Measurements from ENCODE around the gene PTGDR2.

DNA sequence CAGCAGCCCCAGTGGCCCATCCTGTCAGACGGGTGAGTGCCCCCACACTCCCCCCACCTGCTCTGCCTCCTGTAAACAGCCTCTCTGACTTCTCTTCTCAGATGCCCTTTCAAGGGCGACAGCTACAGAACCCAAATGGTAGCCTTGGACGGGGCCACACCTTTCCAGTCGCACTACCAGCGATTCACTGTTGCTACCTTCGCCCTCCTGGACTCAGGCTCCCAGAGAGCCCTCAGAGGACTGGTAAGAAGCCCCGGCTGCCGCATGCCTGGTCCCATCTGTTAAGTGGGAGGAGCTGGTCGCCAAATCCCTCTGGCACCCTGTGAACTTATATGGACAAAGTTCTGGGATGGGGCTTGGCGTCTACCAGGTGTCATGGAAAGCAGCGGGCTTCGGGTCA, 17.8 kb upstream of the PTGDR2 start:
- TF ChIP-seq, protein P1, sequence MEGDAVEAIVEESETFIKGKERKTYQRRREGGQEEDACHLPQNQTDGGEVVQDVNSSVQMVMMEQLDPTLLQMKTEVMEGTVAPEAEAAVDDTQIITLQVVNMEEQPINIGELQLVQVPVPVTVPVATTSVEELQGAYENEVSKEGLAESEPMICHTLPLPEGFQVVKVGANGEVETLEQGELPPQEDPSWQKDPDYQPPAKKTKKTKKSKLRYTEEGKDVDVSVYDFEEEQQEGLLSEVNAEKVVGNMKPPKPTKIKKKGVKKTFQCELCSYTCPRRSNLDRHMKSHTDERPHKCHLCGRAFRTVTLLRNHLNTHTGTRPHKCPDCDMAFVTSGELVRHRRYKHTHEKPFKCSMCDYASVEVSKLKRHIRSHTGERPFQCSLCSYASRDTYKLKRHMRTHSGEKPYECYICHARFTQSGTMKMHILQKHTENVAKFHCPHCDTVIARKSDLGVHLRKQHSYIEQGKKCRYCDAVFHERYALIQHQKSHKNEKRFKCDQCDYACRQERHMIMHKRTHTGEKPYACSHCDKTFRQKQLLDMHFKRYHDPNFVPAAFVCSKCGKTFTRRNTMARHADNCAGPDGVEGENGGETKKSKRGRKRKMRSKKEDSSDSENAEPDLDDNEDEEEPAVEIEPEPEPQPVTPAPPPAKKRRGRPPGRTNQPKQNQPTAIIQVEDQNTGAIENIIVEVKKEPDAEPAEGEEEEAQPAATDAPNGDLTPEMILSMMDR (IDR thresholded peaks at IDR 0.05; ENCODE audit: poor library complexity) = no peak
- no peak for TF ChIP-seq EZH2phosphoT487 (IDR thresholded peaks at IDR 0.05; ENCODE audit: low read depth, severe bottlenecking, unreplicated experiment)
- TF ChIP-seq EZH2 (IDR thresholded peaks at IDR 0.05; ENCODE audit: borderline replicate concordance) = no peak
